Measurements from ENCODE around the gene SMYD3.
"Not testable (repeated sequence)": the region's sequence is repeated elsewhere in the genome, so short reads cannot be mapped to it uniquely, and the experiment has no call there.

DNA sequence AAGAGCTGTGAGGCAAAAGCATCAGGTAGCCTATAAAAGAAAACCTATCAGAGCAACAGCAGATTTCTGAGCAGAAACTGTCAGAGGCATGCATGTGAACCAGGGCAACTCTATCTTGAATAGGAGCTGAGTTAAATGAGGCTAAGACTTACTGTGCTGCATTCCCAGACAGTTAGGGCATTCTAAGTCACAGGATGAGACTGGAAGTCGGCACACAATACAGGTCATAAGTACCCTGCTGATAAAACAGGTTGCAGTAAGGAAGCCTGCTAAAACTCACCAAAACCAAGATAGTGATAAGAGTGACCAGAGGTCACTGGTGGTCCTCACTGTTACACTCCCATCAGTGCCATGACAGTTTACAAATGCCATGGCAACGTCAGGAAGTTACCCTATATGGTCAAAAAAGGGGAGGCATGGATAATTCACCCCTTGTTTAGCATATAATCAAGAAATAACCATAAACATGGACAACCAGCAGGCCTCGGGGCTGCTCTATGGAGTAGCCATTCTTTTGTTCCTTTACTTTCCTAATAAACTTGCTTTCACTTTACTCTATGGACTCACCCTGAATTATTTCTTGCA is 150.0 kb downstream of the SMYD3 start:
- TF ChIP-seq, protein P1, sequence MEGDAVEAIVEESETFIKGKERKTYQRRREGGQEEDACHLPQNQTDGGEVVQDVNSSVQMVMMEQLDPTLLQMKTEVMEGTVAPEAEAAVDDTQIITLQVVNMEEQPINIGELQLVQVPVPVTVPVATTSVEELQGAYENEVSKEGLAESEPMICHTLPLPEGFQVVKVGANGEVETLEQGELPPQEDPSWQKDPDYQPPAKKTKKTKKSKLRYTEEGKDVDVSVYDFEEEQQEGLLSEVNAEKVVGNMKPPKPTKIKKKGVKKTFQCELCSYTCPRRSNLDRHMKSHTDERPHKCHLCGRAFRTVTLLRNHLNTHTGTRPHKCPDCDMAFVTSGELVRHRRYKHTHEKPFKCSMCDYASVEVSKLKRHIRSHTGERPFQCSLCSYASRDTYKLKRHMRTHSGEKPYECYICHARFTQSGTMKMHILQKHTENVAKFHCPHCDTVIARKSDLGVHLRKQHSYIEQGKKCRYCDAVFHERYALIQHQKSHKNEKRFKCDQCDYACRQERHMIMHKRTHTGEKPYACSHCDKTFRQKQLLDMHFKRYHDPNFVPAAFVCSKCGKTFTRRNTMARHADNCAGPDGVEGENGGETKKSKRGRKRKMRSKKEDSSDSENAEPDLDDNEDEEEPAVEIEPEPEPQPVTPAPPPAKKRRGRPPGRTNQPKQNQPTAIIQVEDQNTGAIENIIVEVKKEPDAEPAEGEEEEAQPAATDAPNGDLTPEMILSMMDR (IDR thresholded peaks at IDR 0.05) = not testable (repeated sequence)
- TF ChIP-seq POLR2A, POLR2AphosphoS5 (IDR thresholded peaks at IDR 0.05): not testable (repeated sequence)
